OCI-LY1 (cell line): ENCODE measurements around the gene KCNMA1.
"Not testable (repeated sequence)": the region's sequence is repeated elsewhere in the genome, so short reads cannot be mapped to it uniquely, and the experiment has no call there.

ENCODE experiments used
- H2AFZ ChIP-seq: fragments of 200-600 bp; sonication (generic), shearing (Covaris generic); 2 replicates; pipeline ENCODE4 v1.6.0; 2014; ENCODE audit warnings: antibody characterized with exemption, mild to moderate bottlenecking, low read length
- H3F3A ChIP-seq: fragments of 200-600 bp; sonication (generic), shearing (Covaris generic); 2 replicates; pipeline ENCODE4 v1.6.0; 2014; ENCODE audit warnings: mild to moderate bottlenecking, antibody characterized with exemption, low read length, moderate library complexity; ENCODE audit not compliant: insufficient read depth
- H3K27ac ChIP-seq: fragments of 200-600 bp; sonication (generic); 2 replicates; pipeline ENCODE4 v1.5.1; 2014; ENCODE audit warnings: low read length, mixed run types, mild to moderate bottlenecking, low read depth; ENCODE audit not compliant: poor library complexity, severe bottlenecking
- H3K27me3 ChIP-seq: fragments of 200-600 bp; sonication (generic); 2 replicates; pipeline ENCODE4 v1.6.0; 2014; ENCODE audit warnings: antibody characterized with exemption, mild to moderate bottlenecking, low read length, moderate library complexity; ENCODE audit not compliant: insufficient read depth
- H3K36me3 ChIP-seq: fragments of 200-600 bp; sonication (generic); 2 replicates; pipeline ENCODE4 v1.6.1; 2014; ENCODE audit warnings: mild to moderate bottlenecking, antibody characterized with exemption, low read length, moderate library complexity, mixed read lengths; ENCODE audit not compliant: insufficient read depth
- H3K4me1 ChIP-seq: fragments of 200-600 bp; sonication (generic); 2 replicates; pipeline ENCODE4 v1.5.1; 2014; ENCODE audit warnings: mild to moderate bottlenecking, low read length, moderate library complexity; ENCODE audit not compliant: insufficient read depth, severe bottlenecking
- H3K4me2 ChIP-seq: fragments of 200-600 bp; sonication (generic), shearing (Covaris generic); 2 replicates; pipeline ENCODE4 v1.6.1; 2014; ENCODE audit warnings: low read length
- H3K4me3 ChIP-seq: fragments of 200-600 bp; sonication (generic); 2 replicates; pipeline ENCODE4 v1.5.1; 2014; ENCODE audit warnings: low read length, low read depth, mild to moderate bottlenecking, mixed read lengths; ENCODE audit not compliant: poor library complexity, severe bottlenecking
- H3K79me2 ChIP-seq: fragments of 200-600 bp; shearing (Covaris generic); 2 replicates; pipeline ENCODE4 v1.6.1; 2016; ENCODE audit warnings: mixed run types, low read length, mixed read lengths; ENCODE audit not compliant: insufficient read depth
- H3K9ac ChIP-seq: fragments of 200-600 bp; sonication (generic), shearing (Covaris generic); 2 replicates; pipeline ENCODE4 v1.6.1; 2014; ENCODE audit warnings: mild to moderate bottlenecking, low read length, mixed read lengths
- H3K9me2 ChIP-seq: fragments of 200-600 bp; sonication (generic), shearing (Covaris generic); 2 replicates; pipeline ENCODE4 v1.6.1; 2014; ENCODE audit warnings: low read depth, mild to moderate bottlenecking, low read length, mixed read lengths
- H3K9me3 ChIP-seq: fragments of 200-600 bp; shearing (Covaris generic); 2 replicates; pipeline ENCODE4 v1.6.1; 2014; ENCODE audit warnings: low read length, mixed read lengths
- H4K20me1 ChIP-seq: fragments of 200-600 bp; sonication (generic), shearing (Covaris generic); 2 replicates; pipeline ENCODE4 v1.6.0; 2016; ENCODE audit warnings: mild to moderate bottlenecking, low read length; ENCODE audit not compliant: insufficient read depth
- CTCF ChIP-seq: fragments of 200-600 bp; sonication (generic), shearing (Covaris generic); IDR thresholded peaks from 2 replicates; pipeline ENCODE4 v1.5.1; 2017; ENCODE audit warnings: mild to moderate bottlenecking, antibody characterized with exemption, low read length, moderate library complexity, mixed read lengths
- EZH2 ChIP-seq: fragments of 200-600 bp; sonication (generic), shearing (Covaris generic); IDR thresholded peaks from 2 replicates; pipeline ENCODE4 v1.8.0; 2017; ENCODE audit warnings: borderline replicate concordance, mixed run types, mild to moderate bottlenecking, antibody characterized with exemption, low read length, moderate library complexity, mixed read lengths

KCNMA1 gene

GRCh38 chr10:77520995-77521394 lies 116.6 kb downstream of the KCNMA1 start:
- no peak overlapping the region for H3K4me2 ChIP-seq

GRCh38 chr10:77520290-77520689 lies 117.3 kb downstream of the KCNMA1 start:
- H3K9me3 ChIP-seq = no peaks in the 10 kb centered on the region
- H3K9me2 ChIP-seq = no peaks in the 10 kb centered on the region
- H4K20me1 ChIP-seq = no peaks in the 10 kb centered on the region
- no peaks in the 10 kb centered on the region for H3K4me1 ChIP-seq
- H3K27ac ChIP-seq = no peak overlapping the region
- no peak overlapping the region for H3K9ac ChIP-seq
- H3K79me2 ChIP-seq = no peaks in the 10 kb centered on the region
- TF ChIP-seq CTCF = no peak
- TF ChIP-seq EZH2 = no peak
- H3K36me3 ChIP-seq = no peaks in the 10 kb centered on the region
- no peaks in the 10 kb centered on the region for H3K27me3 ChIP-seq
- no peak overlapping the region for H3K4me3 ChIP-seq
- H3F3A ChIP-seq = no peaks in the 10 kb centered on the region
- H2AFZ ChIP-seq = no peak overlapping the region
- H3K4me2 ChIP-seq = no peak overlapping the region

More at GRCh38 chr10:77520995-77521394, 116.6 kb downstream of the KCNMA1 start:
- no peaks in the 10 kb centered on the region for H3K9me2 ChIP-seq
- no peaks in the 10 kb centered on the region for H4K20me1 ChIP-seq
- H3K9ac ChIP-seq = no peak overlapping the region
- H3K27ac ChIP-seq = no peak overlapping the region
- H3K79me2 ChIP-seq = no peaks in the 10 kb centered on the region
- H3K27me3 ChIP-seq = no peaks in the 10 kb centered on the region
- H3K4me3 ChIP-seq = no peak overlapping the region
- no peaks in the 10 kb centered on the region for H3K9me3 ChIP-seq
- H3K36me3 ChIP-seq = no peaks in the 10 kb centered on the region
- H3K4me1 ChIP-seq = no peaks in the 10 kb centered on the region
- no peaks in the 10 kb centered on the region for H3F3A ChIP-seq
- TF ChIP-seq EZH2 (no peak), CTCF (no peak)
- no peak overlapping the region for H2AFZ ChIP-seq

GRCh38 chr10:77519791-77520190 lies 117.8 kb downstream of the KCNMA1 start:
- not testable (repeated sequence) for H3K9ac ChIP-seq, H3K36me3 ChIP-seq, H3F3A ChIP-seq

GRCh38 chr10:77518910-77519274 lies 118.7 kb downstream of the KCNMA1 start:
- no peaks in the 10 kb centered on the region for H3K36me3 ChIP-seq
- no peaks in the 10 kb centered on the region for H3K27me3 ChIP-seq
- no peaks in the 10 kb centered on the region for H3K4me1 ChIP-seq
- H3K4me3 ChIP-seq = no peak overlapping the region
- no peak overlapping the region for H2AFZ ChIP-seq
- H3K4me2 ChIP-seq = no peak overlapping the region
- no peak overlapping the region for H3K9ac ChIP-seq
- H3F3A ChIP-seq = no peaks in the 10 kb centered on the region
- H4K20me1 ChIP-seq = no peaks in the 10 kb centered on the region
- no peak for TF ChIP-seq CTCF
- no peaks in the 10 kb centered on the region for H3K9me2 ChIP-seq
- no peak overlapping the region for H3K27ac ChIP-seq
- H3K9me3 ChIP-seq = no peaks in the 10 kb centered on the region
- no peaks in the 10 kb centered on the region for H3K79me2 ChIP-seq

More at GRCh38 chr10:77519791-77520190, 117.8 kb downstream of the KCNMA1 start:
- not testable (repeated sequence) for H2AFZ ChIP-seq, H3K4me1 ChIP-seq, H3K9me2 ChIP-seq, H3K4me2 ChIP-seq, H3K27ac ChIP-seq, H4K20me1 ChIP-seq, H3K4me3 ChIP-seq, H3K27me3 ChIP-seq, H3K9me3 ChIP-seq, H3K79me2 ChIP-seq
